ENCODE data around the gene UBR7.
"Not testable (repeated sequence)": the region's sequence is repeated elsewhere in the genome, so short reads cannot be mapped to it uniquely, and the experiment has no call there.

UBR7 gene

GRCh38 chr14:93195316-93195999 lies 11.6 kb upstream of the UBR7 start:
- no peak for DNase-seq (ENCODE audit: low read depth in 2 of 2)

DNA sequence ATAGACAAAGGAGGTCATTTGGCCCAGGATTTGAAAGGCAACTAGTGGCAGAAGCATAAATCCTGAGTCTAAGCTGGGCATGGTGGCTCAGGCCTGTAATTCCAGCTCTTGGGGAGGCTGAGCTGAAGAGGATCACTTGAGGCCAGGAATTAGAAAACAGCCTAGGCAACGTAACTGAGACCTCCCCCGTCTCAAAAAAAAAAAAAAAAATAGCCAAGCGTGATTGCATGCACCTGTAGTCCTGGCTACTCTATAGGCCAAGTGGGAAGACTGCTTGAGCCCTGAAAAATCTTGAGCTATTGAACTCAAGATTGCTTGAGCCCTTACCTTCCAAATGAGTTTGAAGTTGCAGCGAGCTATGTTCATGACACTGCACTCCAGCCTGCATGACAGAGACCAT lies 8.0 kb upstream of the UBR7 start:
- no peak for DNase-seq (ENCODE audit: low read depth in 2 of 2)

DNA sequence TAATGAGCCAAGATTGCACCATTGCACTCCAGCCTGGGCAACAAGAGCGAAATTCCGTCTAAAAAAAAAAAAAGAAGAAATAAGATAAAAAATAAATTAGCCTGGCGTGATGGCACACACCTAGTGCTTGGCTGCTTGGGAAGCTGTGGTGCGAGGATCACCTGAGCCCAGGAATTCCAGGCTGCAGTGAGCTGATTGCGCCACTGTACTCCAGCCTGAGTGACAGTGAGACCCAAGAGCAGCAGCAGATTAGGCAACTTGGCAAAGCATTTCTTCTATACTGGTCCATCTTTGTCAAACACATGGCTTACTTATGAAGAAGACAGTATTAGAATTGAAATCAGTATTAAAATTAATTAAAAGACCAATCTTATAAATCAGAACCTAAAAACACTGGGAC lies 6.5 kb upstream of the UBR7 start:
- DNase-seq (ENCODE audit: low read depth in 2 of 2): no peak

DNA sequence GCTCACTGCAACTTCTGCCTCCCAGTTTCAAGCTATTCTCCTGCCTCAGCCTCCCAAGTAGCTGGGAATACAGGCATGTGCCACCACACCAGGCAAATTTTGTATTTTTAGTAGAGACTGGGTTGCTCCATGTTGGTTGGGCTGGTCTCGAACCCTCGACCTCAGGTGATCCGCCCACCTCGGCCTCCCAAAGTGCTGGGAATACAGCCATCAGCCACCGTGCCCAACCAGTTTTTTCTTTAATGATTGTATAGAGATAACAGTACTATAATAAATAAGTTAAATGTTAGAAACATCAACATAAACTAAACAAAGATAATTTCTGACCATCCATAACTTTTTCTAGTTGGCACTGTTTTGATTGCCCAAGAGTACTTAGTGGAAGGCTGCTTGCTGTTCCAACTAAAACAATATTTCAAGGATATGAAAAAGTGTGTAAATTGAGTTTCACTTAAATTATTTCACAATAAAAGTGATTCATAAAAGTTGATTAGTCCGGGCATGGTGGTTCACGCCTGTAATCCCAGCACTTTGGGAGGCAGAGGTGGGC lies 5.8 kb upstream of the UBR7 start:
- DNase-seq (ENCODE audit: low read depth in 2 of 2): no peak

- DNase-seq (ENCODE audit: low read depth in 2 of 2): no peak
These were observed 632 bp downstream of the UBR7 start for GRCh38 chr14:93207468-93208308.

DNA sequence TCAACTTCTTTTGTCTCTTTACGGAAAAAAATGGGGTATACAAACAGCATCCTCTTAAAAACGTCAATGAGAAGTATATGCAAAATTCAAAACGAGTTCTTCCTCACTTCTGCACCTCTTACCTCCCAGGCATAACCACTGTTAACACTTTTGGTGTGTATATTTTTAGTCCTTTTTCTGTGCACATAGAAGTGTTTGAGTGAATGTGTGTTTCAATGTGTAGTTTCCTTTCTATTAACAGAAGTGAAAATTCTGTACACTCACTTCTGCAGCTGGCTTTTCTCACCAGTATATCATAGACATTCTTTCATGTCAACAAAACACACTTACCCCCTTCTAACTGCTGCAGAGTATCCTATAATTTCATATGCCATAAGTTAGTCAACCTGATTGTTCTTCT lies 5.4 kb downstream of the UBR7 start:
- DNase-seq (ENCODE audit: low read depth in 2 of 2): no peak

GRCh38 chr14:93214598-93214997 lies 7.5 kb downstream of the UBR7 start:
- no peak for DNase-seq (ENCODE audit: low read depth in 2 of 2)

DNA sequence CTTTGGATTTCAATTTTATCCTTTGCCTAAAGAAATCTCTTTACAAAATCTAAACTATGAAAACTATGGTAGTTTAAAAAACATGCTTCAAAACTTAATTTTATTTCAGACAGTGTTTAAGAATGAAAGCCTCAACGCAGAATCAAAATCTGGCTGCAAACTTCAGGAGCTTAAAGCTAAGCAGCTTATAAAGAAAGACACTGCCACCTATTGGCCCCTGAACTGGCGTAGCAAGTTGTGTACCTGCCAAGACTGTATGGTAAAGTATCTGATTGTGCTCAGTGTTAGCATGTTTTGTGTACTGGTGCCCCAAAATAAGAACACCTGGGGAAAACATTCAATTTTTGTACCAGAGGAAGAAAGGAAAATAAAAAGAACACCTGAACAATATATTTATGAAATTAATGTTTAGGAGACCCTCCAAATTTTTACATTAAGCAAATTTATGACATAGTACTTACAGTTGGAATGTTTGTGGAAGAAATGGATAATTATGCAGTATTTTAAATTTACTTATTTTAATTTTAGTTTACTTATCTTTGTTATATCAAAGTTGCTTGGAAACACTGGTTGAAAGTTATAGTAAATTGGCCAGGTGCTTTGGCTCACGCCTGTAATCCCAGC lies 12.2 kb downstream of the UBR7 start:
- DNase-seq (ENCODE audit: low read depth in 2 of 2): no peak

DNA sequence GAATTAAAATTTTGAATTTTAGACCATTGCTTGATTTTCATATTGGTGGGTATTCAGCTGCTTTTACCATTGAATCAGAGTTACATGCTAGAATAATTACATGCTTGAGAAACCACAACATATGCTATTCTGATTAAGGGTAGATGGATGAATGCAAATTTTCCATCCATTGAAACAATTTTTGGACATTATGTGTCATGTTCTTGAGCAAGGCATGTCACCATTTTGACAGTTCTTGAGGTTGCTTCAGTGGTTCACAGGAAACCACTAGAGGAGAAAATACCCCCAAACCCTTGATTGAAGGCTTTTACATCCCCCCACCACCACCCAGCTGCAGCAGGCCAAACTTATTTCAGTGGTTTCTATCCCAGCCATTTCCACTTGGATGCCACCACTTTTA lies 13.5 kb downstream of the UBR7 start:
- no peak for DNase-seq (ENCODE audit: low read depth in 2 of 2)

DNA sequence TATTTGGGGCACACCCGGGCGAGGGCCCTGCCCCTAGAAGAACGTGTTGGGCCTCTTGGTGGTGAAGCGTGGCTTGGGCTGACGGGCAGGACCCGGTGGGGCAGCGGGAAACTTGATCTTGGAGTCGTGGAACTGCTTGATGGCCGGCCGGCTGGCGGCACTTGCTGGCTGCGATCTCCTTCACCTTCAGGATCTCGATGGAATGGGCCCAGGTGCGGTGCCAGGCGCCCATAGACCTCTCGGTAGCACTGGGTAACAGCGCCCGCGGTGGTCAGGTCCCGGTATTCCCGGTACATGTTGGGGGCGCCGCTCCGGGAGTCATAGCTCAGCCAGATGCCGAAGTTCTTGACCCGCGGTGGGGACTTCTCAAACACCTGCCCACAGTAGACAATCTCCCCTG lies 16.5 kb downstream of the UBR7 start:
- no peak for DNase-seq (ENCODE audit: low read depth in 2 of 2)

- no peak for DNase-seq (ENCODE audit: low read depth in 2 of 2)
These were observed 21.5 kb downstream of the UBR7 start for GRCh38 chr14:93228550-93228949.

- no peak for DNase-seq (ENCODE audit: low read depth in 2 of 2)
These were observed 23.5 kb downstream of the UBR7 start for GRCh38 chr14:93230539-93230938.

- no peak for DNase-seq (ENCODE audit: low read depth in 2 of 2)
These were observed 24.3 kb downstream of the UBR7 start for GRCh38 chr14:93231129-93231979.

- no peak for DNase-seq (ENCODE audit: low read depth in 2 of 2)
These were observed 25.1 kb downstream of the UBR7 start for GRCh38 chr14:93232159-93232558.

DNA sequence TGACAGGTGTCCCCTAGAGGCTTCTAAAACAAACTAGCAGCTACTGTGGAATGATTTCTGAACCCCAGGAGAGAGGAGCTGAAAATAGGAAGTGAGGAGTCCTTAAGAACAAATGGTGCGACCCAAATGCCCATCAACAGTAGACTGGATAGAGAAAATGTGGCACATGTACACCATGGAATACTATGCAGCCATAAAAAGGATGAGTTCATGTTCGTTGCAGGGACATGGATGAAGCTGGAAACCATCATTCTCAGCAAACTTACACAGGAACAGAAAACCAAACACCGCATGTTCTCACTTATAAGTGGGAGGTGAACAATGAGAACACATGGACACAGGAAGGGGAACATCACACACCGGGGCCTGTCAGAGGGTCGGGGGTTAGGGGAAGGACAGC lies 26.0 kb downstream of the UBR7 start:
- DNase-seq (ENCODE audit: low read depth in 2 of 2): not testable (repeated sequence)

DNA sequence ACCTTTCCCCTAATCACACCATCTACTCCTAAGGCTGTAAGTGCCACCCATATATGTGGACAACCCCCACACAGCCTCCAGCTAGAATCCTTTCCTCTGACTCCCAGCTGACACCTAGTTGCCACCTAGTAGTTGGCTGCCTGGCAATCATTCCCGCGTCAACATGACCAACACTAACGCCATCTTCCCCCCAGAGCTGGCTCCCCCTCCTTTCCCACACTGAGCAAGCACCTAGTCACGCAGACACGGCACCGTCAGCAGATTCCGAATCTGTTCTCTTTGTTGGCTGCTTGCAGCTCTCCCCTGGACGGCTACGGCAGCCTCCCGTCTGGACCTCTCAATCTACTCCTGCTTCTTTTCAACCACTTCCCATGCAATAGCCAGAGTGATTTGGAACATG lies 27.7 kb downstream of the UBR7 start:
- DNase-seq (ENCODE audit: low read depth in 2 of 2): no peak

GRCh38 chr14:93239869-93240677 lies 33.0 kb downstream of the UBR7 start:
- no peak for DNase-seq (ENCODE audit: low read depth in 2 of 2)

DNA sequence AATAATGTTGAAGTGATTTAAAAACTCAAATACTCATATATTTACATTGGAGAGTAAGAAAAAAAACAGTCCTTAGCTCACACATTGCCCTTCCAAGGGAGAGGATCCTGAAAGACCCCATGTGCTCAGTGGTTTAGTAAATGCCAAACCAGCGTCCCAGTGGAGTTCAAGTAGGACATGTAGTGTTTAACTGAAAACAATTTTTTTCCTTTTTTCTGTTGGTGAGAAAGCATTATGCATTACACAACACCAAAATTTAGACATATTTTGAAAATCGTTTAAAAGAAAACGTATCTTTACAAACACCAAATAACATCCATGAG lies 33.6 kb downstream of the UBR7 start:
- no peak for DNase-seq (ENCODE audit: low read depth in 2 of 2)

- no peak for DNase-seq (ENCODE audit: low read depth in 2 of 2)
These were observed 38.8 kb downstream of the UBR7 start for GRCh38 chr14:93245764-93246420.

GRCh38 chr14:93246534-93246933 lies 39.5 kb downstream of the UBR7 start:
- DNase-seq (ENCODE audit: low read depth in 2 of 2): no peak
